ENCODE results near the gene LRRK1. TPM values are rescaled to one million over a fixed set of nuclear protein-coding genes. Genes with fewer than 3 reads are reported as not detected.
A peak's percentile ranks its signal among the peaks of the same experiment; 100 is the strongest.

The LRRK1 gene
- polyA plus RNA-seq, 1 donor (not counting 4 experiments of a cell fraction or from before 2014, with no cell fraction given), result 6.2 TPM

GRCh38 chr15:100873029-100873677 is 46.0 kb upstream of the LRRK1 start:
- dilution Hi-C loops (cut with MboI; ENCODE audit: extremely low pct_ligation_motif_present, low sequenced_read_pairs), result no loop called here
- Histone ChIP-seq H3K79me2 (ENCODE audit: control insufficient read depth, insufficient read depth, low read length) (no peaks in the 10 kb centered on the region), H3K36me3 (ENCODE audit: control insufficient read depth in 2 of 2, extremely low read depth in 1 of 2, insufficient read depth in 2 of 2, low read length in 2 of 2) (no peaks in the 10 kb centered on the region), H3K27ac (ENCODE audit: control insufficient read depth, insufficient read depth, low read length) (no peak overlapping the region), H3K9ac (ENCODE audit: control insufficient read depth, extremely low read depth, insufficient read depth, low read length) (no peak overlapping the region), H3K4me2 (ENCODE audit: control insufficient read depth, extremely low read depth, insufficient read depth, low read depth, low read length) (no peak overlapping the region), H3K4me1 (ENCODE audit: control insufficient read depth, extremely low read depth, insufficient read depth, low read length) (peaks cover 10% of the 10 kb centered on the region), H3K9me3 (ENCODE audit: control insufficient read depth, low read depth, low read length) (no peaks in the 10 kb centered on the region), H4K20me1 (ENCODE audit: control insufficient read depth, extremely low read depth, insufficient read depth, low read length) (no peaks in the 10 kb centered on the region), H3K4me3 (ENCODE audit: control insufficient read depth in 2 of 3, extremely low read depth in 1 of 3, insufficient read depth in 2 of 3, low read depth in 1 of 3, low read length in 3 of 3) (no peak overlapping the region), H2AFZ (ENCODE audit: control insufficient read depth, low read length) (peak overlapping the region; percentile 70), H3K27me3 (ENCODE audit: control insufficient read depth, extremely low read depth, insufficient read depth, low read length) (no peaks in the 10 kb centered on the region), H3K9me1 (ENCODE audit: control insufficient read depth, extremely low read depth, insufficient read depth, low read length) (no peaks in the 10 kb centered on the region)
- peak; percentile 61 for DNase-seq (ENCODE audit: low read depth, low spot score)
- peak; percentile 81 for FAIRE-seq
- TF ChIP-seq, protein P1, sequence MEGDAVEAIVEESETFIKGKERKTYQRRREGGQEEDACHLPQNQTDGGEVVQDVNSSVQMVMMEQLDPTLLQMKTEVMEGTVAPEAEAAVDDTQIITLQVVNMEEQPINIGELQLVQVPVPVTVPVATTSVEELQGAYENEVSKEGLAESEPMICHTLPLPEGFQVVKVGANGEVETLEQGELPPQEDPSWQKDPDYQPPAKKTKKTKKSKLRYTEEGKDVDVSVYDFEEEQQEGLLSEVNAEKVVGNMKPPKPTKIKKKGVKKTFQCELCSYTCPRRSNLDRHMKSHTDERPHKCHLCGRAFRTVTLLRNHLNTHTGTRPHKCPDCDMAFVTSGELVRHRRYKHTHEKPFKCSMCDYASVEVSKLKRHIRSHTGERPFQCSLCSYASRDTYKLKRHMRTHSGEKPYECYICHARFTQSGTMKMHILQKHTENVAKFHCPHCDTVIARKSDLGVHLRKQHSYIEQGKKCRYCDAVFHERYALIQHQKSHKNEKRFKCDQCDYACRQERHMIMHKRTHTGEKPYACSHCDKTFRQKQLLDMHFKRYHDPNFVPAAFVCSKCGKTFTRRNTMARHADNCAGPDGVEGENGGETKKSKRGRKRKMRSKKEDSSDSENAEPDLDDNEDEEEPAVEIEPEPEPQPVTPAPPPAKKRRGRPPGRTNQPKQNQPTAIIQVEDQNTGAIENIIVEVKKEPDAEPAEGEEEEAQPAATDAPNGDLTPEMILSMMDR (optimal IDR thresholded peaks at IDR 0.05 in 1 of 3, IDR thresholded peaks at IDR 0.05 in 1 of 3, conservative IDR thresholded peaks at IDR 0.05 in 1 of 3; ENCODE audit: extremely low read depth in 1 of 3, insufficient read depth in 2 of 3, low read length in 3 of 3), result peak; percentile 72 to 94 (median 80)
- no peak for TF ChIP-seq EZH2 (IDR thresholded peaks at IDR 0.05; ENCODE audit: low read length)

- no peaks in the 10 kb centered on the region for H3K27me3 ChIP-seq (ENCODE audit: control insufficient read depth, extremely low read depth, insufficient read depth, low read length)
- H3K9ac ChIP-seq (ENCODE audit: control insufficient read depth, extremely low read depth, insufficient read depth, low read length), result no peak overlapping the region
- H3K4me1 ChIP-seq (ENCODE audit: control insufficient read depth, extremely low read depth, insufficient read depth, low read length), result peaks cover 18% of the 10 kb centered on the region
- no peak overlapping the region for H3K4me3 ChIP-seq (ENCODE audit: control insufficient read depth in 2 of 3, extremely low read depth in 1 of 3, insufficient read depth in 2 of 3, low read depth in 1 of 3, low read length in 3 of 3)
- TF ChIP-seq, protein P1 (optimal IDR thresholded peaks at IDR 0.05 in 1 of 3, IDR thresholded peaks at IDR 0.05 in 1 of 3, conservative IDR thresholded peaks at IDR 0.05 in 1 of 3; ENCODE audit: extremely low read depth in 1 of 3, insufficient read depth in 2 of 3, low read length in 3 of 3), result no peak
- TF ChIP-seq EZH2 (IDR thresholded peaks at IDR 0.05; ENCODE audit: low read length), result no peak
- FAIRE-seq, result no peak
- no peak overlapping the region for H3K4me2 ChIP-seq (ENCODE audit: control insufficient read depth, extremely low read depth, insufficient read depth, low read depth, low read length)
- H3K27ac ChIP-seq (ENCODE audit: control insufficient read depth, insufficient read depth, low read length), result no peak overlapping the region
- no peaks in the 10 kb centered on the region for H4K20me1 ChIP-seq (ENCODE audit: control insufficient read depth, extremely low read depth, insufficient read depth, low read length)
- no peaks in the 10 kb centered on the region for H3K9me1 ChIP-seq (ENCODE audit: control insufficient read depth, extremely low read depth, insufficient read depth, low read length)
- H3K79me2 ChIP-seq (ENCODE audit: control insufficient read depth, insufficient read depth, low read length), result peaks cover 7% of the 10 kb centered on the region
- dilution Hi-C loops (cut with MboI; ENCODE audit: extremely low pct_ligation_motif_present, low sequenced_read_pairs), result no loop called here
- no peaks in the 10 kb centered on the region for H3K9me3 ChIP-seq (ENCODE audit: control insufficient read depth, low read depth, low read length)
- no peaks in the 10 kb centered on the region for H3K36me3 ChIP-seq (ENCODE audit: control insufficient read depth in 2 of 2, extremely low read depth in 1 of 2, insufficient read depth in 2 of 2, low read length in 2 of 2)
- DNase-seq (ENCODE audit: low read depth, low spot score), result no peak
- no peak overlapping the region for H2AFZ ChIP-seq (ENCODE audit: control insufficient read depth, low read length)
Measured at GRCh38 chr15:100875495-100875894, 43.7 kb upstream of the LRRK1 start.
